A549 (cell line): ENCODE data around the gene ARHGEF26. TPM values are rescaled to one million over a fixed set of nuclear protein-coding genes. Genes with fewer than 3 reads are reported as not detected.
A peak's percentile ranks its signal among the peaks of the same experiment; 100 is the strongest.

Experiments used
- ATAC-seq, 2 experiments: fragments of 200-7000 bp in 1 of 2; fragments of >200 bp in 1 of 2; cut with Nextera tagmentation in 1 of 2; cut with Tn5 transposase in 1 of 2; 3 replicates each; pipeline versions ENCODE4 v1.8.0 to v1.9.1; 2018 to 2020; ENCODE audit warnings: mild to moderate bottlenecking in 1 of 2, moderate library complexity in 1 of 2
- CTCF ChIA-PET: fragments of 300-600 bp; sonication (Branson Sonifier 250); formaldehyde crosslinking; extraction: SDS; loops from one replicate; lab custom pipeline; 2021; ENCODE audit warnings: antibody characterized with exemption, inconsistent platforms; lab: Yijun Ruan, JAX
- POLR2A ChIA-PET: fragments of 350-600 bp; formaldehyde crosslinking; extraction: SDS; loops from one replicate; lab custom pipeline; 2021; ENCODE audit warnings: antibody characterized with exemption, inconsistent platforms; lab: Yijun Ruan, JAX
- DNase-seq, 2 experiments: peaks; one replicate each; pipeline versions ENCODE4 v3.0.0 to v3.0.0-alpha.2; 2011 to 2016; ENCODE audit warnings: low read depth in 1 of 2, low spot score in 1 of 2
- FAIRE-seq: peaks from 2 replicates; lab custom pipeline; 2011; peaks lifted over from hg19 to GRCh38; lab: Jason Lieb, UNC
- H3K27ac ChIP-seq, 2 experiments: fragments of >200 bp; sonication (Bioruptor Twin); formaldehyde crosslinking; 3 replicates each; pipeline ENCODE4 v1.5.1; 2016 to 2017
- H3K4me1 ChIP-seq: fragments of >200 bp; sonication (Bioruptor Twin); formaldehyde crosslinking; 3 replicates; pipeline ENCODE4 v1.6.1; 2016
- H3K4me2 ChIP-seq: fragments of >200 bp; sonication (Bioruptor Twin); formaldehyde crosslinking; 3 replicates; pipeline ENCODE4 v1.6.1; 2016
- H3K4me3 ChIP-seq: fragments of >200 bp; sonication (Bioruptor Twin); formaldehyde crosslinking; 3 replicates; pipeline ENCODE4 v1.5.1; 2016
- H3K9me3 ChIP-seq: fragments of >200 bp; sonication (Bioruptor Twin); formaldehyde crosslinking; 3 replicates; pipeline ENCODE4 v1.6.1; 2016
- CBX8 ChIP-seq: fragments of 200-600 bp; sonication (generic); IDR thresholded peaks from 2 replicates; pipeline ENCODE4 v1.6.1; 2016
- CHD2 ChIP-seq: fragments of 150-350 bp; IDR thresholded peaks from 2 replicates; pipeline ENCODE4 v1.6.1; 2014; ENCODE audit warnings: low read length; ENCODE audit not compliant: partially characterized antibody
- CHD4 ChIP-seq: fragments of 200-600 bp; sonication (generic); IDR thresholded peaks from 2 replicates; pipeline ENCODE4 v1.6.1; 2016; ENCODE audit warnings: antibody characterized with exemption, mild to moderate bottlenecking, borderline replicate concordance
- CTCF ChIP-seq: fragments of >200 bp; sonication (Bioruptor Twin); formaldehyde crosslinking; IDR thresholded peaks from 3 replicates; pipeline ENCODE4 v1.5.1; 2016
- EHF ChIP-seq: fragments of 250-450 bp; sonication (Bioruptor Pico); IDR thresholded peaks from 2 replicates; pipeline ENCODE4 v1.5.0; 2020; ENCODE audit warnings: mild to moderate bottlenecking
- EHMT2 ChIP-seq: fragments of 200-600 bp; sonication (generic); IDR thresholded peaks from 2 replicates; pipeline ENCODE4 v1.6.1; 2016; ENCODE audit warnings: antibody characterized with exemption, low read depth, mild to moderate bottlenecking, moderate library complexity
- EP300 ChIP-seq, 2 experiments: fragments of >200 bp; sonication (Bioruptor Twin); formaldehyde crosslinking; IDR thresholded peaks; 2 replicates in 1 of 2; 3 replicates in 1 of 2; pipeline ENCODE4 v1.6.1; 2016 to 2017
- FOXS1 ChIP-seq: fragments of 250-450 bp; sonication (Bioruptor Pico); IDR thresholded peaks from 2 replicates; pipeline ENCODE4 v1.5.0; 2020; ENCODE audit warnings: mild to moderate bottlenecking, moderate library complexity
- GATA3 ChIP-seq: IDR thresholded peaks from 2 replicates; pipeline ENCODE4 v1.6.1; 2012; ENCODE audit warnings: borderline replicate concordance
- HEYL ChIP-seq: fragments of 250-450 bp; sonication (Bioruptor Pico); IDR thresholded peaks from 2 replicates; pipeline ENCODE4 v1.8.0; 2021; ENCODE audit warnings: mild to moderate bottlenecking, moderate library complexity
- HOXB13 ChIP-seq: fragments of 250-450 bp; sonication (Bioruptor Pico); IDR thresholded peaks from 2 replicates; pipeline ENCODE4 v1.5.0; 2020; ENCODE audit warnings: low read depth, mild to moderate bottlenecking, moderate library complexity
- HOXB5 ChIP-seq: fragments of 250-450 bp; sonication (Bioruptor Pico); IDR thresholded peaks from 2 replicates; pipeline ENCODE4 v1.5.0; 2020; ENCODE audit warnings: mild to moderate bottlenecking, moderate library complexity
- JUN ChIP-seq, 2 experiments: fragments of >200 bp; sonication (Bioruptor Twin); formaldehyde crosslinking; IDR thresholded peaks; 2 replicates in 1 of 2; 3 replicates in 1 of 2; pipeline ENCODE4 v1.6.1; 2016 to 2017
- KDM1A ChIP-seq: fragments of 200-600 bp; sonication (generic); IDR thresholded peaks from 2 replicates; pipeline ENCODE4 v1.6.1; 2016; ENCODE audit warnings: low read depth, mild to moderate bottlenecking
- MAFK ChIP-seq: fragments of 450-650 bp; IDR thresholded peaks from 2 replicates; pipeline ENCODE4 v1.6.1; 2014; ENCODE audit not compliant: partially characterized antibody
- MAZ ChIP-seq: fragments of 150-350 bp; IDR thresholded peaks from 2 replicates; pipeline ENCODE4 v1.6.1; 2014; ENCODE audit warnings: antibody characterized with exemption, low read depth, low read length, borderline replicate concordance
- NPAS2 ChIP-seq: fragments of 250-450 bp; sonication (Bioruptor Pico); IDR thresholded peaks from 2 replicates; pipeline ENCODE4 v1.8.0; 2022; ENCODE audit warnings: mild to moderate bottlenecking, moderate library complexity, borderline replicate concordance
- NR3C1 ChIP-seq: fragments of >200 bp; sonication (Bioruptor Twin); formaldehyde crosslinking; IDR thresholded peaks from 3 replicates; pipeline ENCODE4 v1.6.1; 2017
- PBX3 ChIP-seq: IDR thresholded peaks from 2 replicates; pipeline ENCODE4 v1.6.1; 2012
- POLR2A ChIP-seq: IDR thresholded peaks from 2 replicates; pipeline ENCODE4 v1.6.1; 2012; ENCODE audit warnings: mild to moderate bottlenecking, low read length
- RARB ChIP-seq: fragments of 250-450 bp; sonication (Bioruptor Pico); IDR thresholded peaks from 2 replicates; pipeline ENCODE4 v1.8.0; 2021; ENCODE audit warnings: mild to moderate bottlenecking, moderate library complexity
- RCOR1 ChIP-seq: fragments of 150-350 bp; IDR thresholded peaks from 2 replicates; pipeline ENCODE4 v1.6.1; 2014; ENCODE audit warnings: antibody characterized with exemption, low read length, low read depth
- RFX5 ChIP-seq: fragments of 450-650 bp; IDR thresholded peaks from 2 replicates; pipeline ENCODE4 v1.7.1; 2014; ENCODE audit warnings: antibody characterized with exemption, mild to moderate bottlenecking, moderate library complexity
- SMC3 ChIP-seq: fragments of >200 bp; sonication (Bioruptor Twin); formaldehyde crosslinking; IDR thresholded peaks from 3 replicates; pipeline ENCODE4 v1.6.1; 2018; ENCODE audit warnings: inconsistent platforms
- TFCP2L1 ChIP-seq: fragments of 250-450 bp; sonication (Bioruptor Pico); IDR thresholded peaks from 2 replicates; pipeline ENCODE4 v1.5.0; 2021; ENCODE audit warnings: mild to moderate bottlenecking
- TP53 ChIP-seq: fragments of 250-450 bp; sonication (Bioruptor Pico); IDR thresholded peaks from 2 replicates; pipeline ENCODE4 v1.5.0; 2021; ENCODE audit warnings: mild to moderate bottlenecking, moderate library complexity
- USF2 ChIP-seq: fragments of 450-650 bp; IDR thresholded peaks from 2 replicates; pipeline ENCODE4 v1.6.1; 2014; ENCODE audit warnings: antibody characterized with exemption
- ZNF302 ChIP-seq: fragments of 250-450 bp; sonication (Bioruptor Pico); IDR thresholded peaks from 2 replicates; pipeline ENCODE4 v1.9.0; 2021; ENCODE audit warnings: inconsistent platforms, mild to moderate bottlenecking, moderate library complexity
- WGBS: methylation state at CpG from one replicate; pipeline ENCODE4 v1.1.6; 2017; ENCODE audit errors: missing lambda C conversion rate; 5-methylcytosine and 5-hydroxymethylcytosine counted together
- polyA plus RNA-seq, 4 experiments: library from polyadenylated mRNA; depleted of rRNA in 3 of 4; stranded (reverse); fragments of >200 nt; fragmentation: RNase III in 1 of 4; extraction: RNeasy Plus Mini Kit Qiagen cat#74134 plus additional on column Dnase treatment in 1 of 4; gene quantifications; 2 replicates in 3 of 4; 3 replicates in 1 of 4; pipeline ENCODE4 v1.2.3, GENCODE V29; 2011 to 2017

ARHGEF26 gene
- polyA plus RNA-seq, 2 of the 4 experiments (the other 2 are of a cell fraction), result 2.9 to 5.8 TPM

GRCh38 chr3:154191520-154191919 lies 70.3 kb downstream of the ARHGEF26 start:
- Histone ChIP-seq H3K9me3 (no peaks in the 10 kb centered on the region), H3K4me1 (no peaks in the 10 kb centered on the region), H3K4me3 (no peak overlapping the region), H3K4me2 (no peak overlapping the region), H3K27ac (no peak overlapping the region)
- no peak for FAIRE-seq
- TF ChIP-seq FOXS1 (CRISPR knock-in tag), result no peak
- no peak for TF ChIP-seq JUN (IDR thresholded peaks at IDR 0.05)
- no peak for TF ChIP-seq HOXB13 (CRISPR knock-in tag)
- no peak for TF ChIP-seq EP300 (IDR thresholded peaks at IDR 0.05)
- TF ChIP-seq CHD2, result no peak
- no peak for TF ChIP-seq ZNF302 (CRISPR knock-in tag)
- no peak for TF ChIP-seq CTCF
- no peak for TF ChIP-seq HOXB5 (CRISPR knock-in tag)
- TF ChIP-seq EHMT2, result no peak
- TF ChIP-seq CBX8, result no peak
- TF ChIP-seq NPAS2 (CRISPR knock-in tag), result no peak
- TF ChIP-seq EHF, result no peak
- no peak for TF ChIP-seq MAZ
- TF ChIP-seq TP53 (CRISPR knock-in tag), result no peak
- no peak for TF ChIP-seq TFCP2L1
- TF ChIP-seq RARB (CRISPR knock-in tag), result no peak
- no peak for TF ChIP-seq SMC3
- TF ChIP-seq PBX3, result no peak
- TF ChIP-seq KDM1A, result no peak
- no peak for DNase-seq
- POLR2A ChIA-PET, result no interaction called here
- CTCF ChIA-PET, result no interaction called here
- no peak for ATAC-seq
- 73% methylated on average over 1 of the region's 1 CpG for WGBS

- ATAC-seq (no peak), FAIRE-seq (no peak), DNase-seq (no peak)
- CTCF ChIA-PET, result no interaction called here
- WGBS, result 81% methylated on average over 2 of the region's 2 CpGs
- Histone ChIP-seq H3K9me3 (no peaks in the 10 kb centered on the region), H3K27ac (no peak overlapping the region), H3K4me2 (no peak overlapping the region), H3K4me3 (no peak overlapping the region), H3K4me1 (no peaks in the 10 kb centered on the region)
- POLR2A ChIA-PET, result no interaction called here
- TF ChIP-seq TFCP2L1, result no peak
- peak; percentile 19 for TF ChIP-seq MAFK
- no peak for TF ChIP-seq GATA3
- TF ChIP-seq, all 56 proteins: peak for 1
Observed at GRCh38 chr3:154192225-154192624, 71.0 kb downstream of the ARHGEF26 start.

GRCh38 chr3:154193000-154193615 lies 71.9 kb downstream of the ARHGEF26 start:
- ChIA-PET POLR2A (no interaction called here), CTCF (no interaction called here)
- no peaks in the 10 kb centered on the region for H3K4me1 ChIP-seq
- DNase-seq, result no peak
- FAIRE-seq, result no peak
- no peak for ATAC-seq
- H3K4me3 ChIP-seq, result no peak overlapping the region
- no peaks in the 10 kb centered on the region for H3K9me3 ChIP-seq
- no peak overlapping the region for H3K27ac ChIP-seq
- WGBS, result 83% methylated on average over 1 of the region's 1 CpG
- H3K4me2 ChIP-seq, result no peak overlapping the region
- TF ChIP-seq EHMT2 (no peak), POLR2A (no peak), MAZ (no peak), RFX5 (no peak), CHD4 (no peak), CTCF (no peak), HEYL (CRISPR knock-in tag) (no peak), USF2 (no peak), HOXB13 (CRISPR knock-in tag) (no peak), NR3C1 (no peak), EHF (no peak), RCOR1 (no peak)
